A673 (cell line): ENCODE data around the gene LRRC36.

Experiments
- CTCF ChIP-seq: fragments of 300-800, 200-600 bp; sonication (generic); conservative IDR thresholded peaks from 2 replicates; pipeline ENCODE4 v1.5.1; 2017; ENCODE audit warnings: low read depth, mild to moderate bottlenecking, antibody characterized with exemption, low read length, moderate library complexity, mixed read lengths
- EZH2 ChIP-seq: fragments of 200-600 bp; sonication (generic); IDR thresholded peaks from 2 replicates; pipeline ENCODE4 v1.6.1; 2017; ENCODE audit warnings: borderline replicate concordance, low read depth, mild to moderate bottlenecking, mixed read lengths, antibody characterized with exemption, low read length; ENCODE audit not compliant: poor library complexity, severe bottlenecking

- TF ChIP-seq CTCF = no peak
- TF ChIP-seq EZH2 = no peak
Measured at GRCh38 chr16:67277999-67278772, 48.4 kb upstream of the LRRC36 start.
